Measurements from ENCODE around the gene ASXL1. TPM values are rescaled to one million over a fixed set of nuclear protein-coding genes. Genes with fewer than 3 reads are reported as not detected.

ASXL1 gene
- polyA plus RNA-seq, 3 donors: 19.3 to 42.7 (median 25.0) TPM

Other genes with a start within 250 kb of the ASXL1 start
- gene TM9SF4, start 248.6 kb upstream of the ASXL1 start, polyA plus RNA-seq: 10 to 100 TPM; 13.7 to 25.9 (median 19.2) TPM
- 1 to 10 TPM; 2.5 to 4.7 (median 4.2) TPM for gene PLAGL2, start 150.6 kb upstream of the ASXL1 start, polyA plus RNA-seq
- gene POFUT1, start 150.5 kb upstream of the ASXL1 start, polyA plus RNA-seq: 10 to 100 TPM; 10.6 to 19.5 (median 18.8) TPM
- gene KIF3B, start 80.7 kb upstream of the ASXL1 start, polyA plus RNA-seq: 10 to 100 TPM; 12.2 to 25.6 (median 15.4) TPM
- 1 to 10 TPM; 5.3 to 9.9 (median 7.6) TPM for gene NOL4L, start 227.0 kb downstream of the ASXL1 start, polyA plus RNA-seq

All from adipose tissue (tissue), 3 donors.